ENCODE measurements around the gene ZBTB9.

GRCh38 chr6:33453393-33454008, 875 bp upstream of the ZBTB9 start:
- TF ChIP-seq CTCF (IDR thresholded peaks at IDR 0.05): no peak
- TF ChIP-seq POLR2A (IDR thresholded peaks at IDR 0.05): no peak
